Uterus (tissue), 4 donors: Measurements from ENCODE around the gene AEBP1. TPM values are rescaled to one million over a fixed set of nuclear protein-coding genes. Genes with fewer than 3 reads are reported as not detected.

ENCODE experiments used
- DNase-seq, 2 donors: peaks; one replicate each; pipeline ENCODE4 v3.0.0-alpha.2; 2019 to 2020
- H3K27ac ChIP-seq, 2 donors: fragments of 200-600 bp; sonication (generic); 1 replicate in 1 of 2; 2 replicates in 1 of 2; pipeline ENCODE4 v1.5.1; 2016 to 2018
- H3K27me3 ChIP-seq, 2 donors: fragments of 200-600 bp; sonication (generic); one replicate each; pipeline ENCODE4 v1.5.1; 2018 to 2019; ENCODE audit warnings: control low read depth in 1 of 2
- H3K36me3 ChIP-seq, 2 donors: fragments of 200-600 bp; sonication (generic); one replicate each; pipeline ENCODE4 v1.5.1; 2019; ENCODE audit warnings: control low read depth in 1 of 2
- H3K4me1 ChIP-seq, 2 donors: fragments of 200-600 bp; sonication (generic); one replicate each; pipeline ENCODE4 v1.5.1; 2018 to 2019; ENCODE audit warnings: control low read depth in 1 of 2
- H3K4me3 ChIP-seq, 2 donors: fragments of 200-600 bp; sonication (generic); 1 replicate in 1 of 2; 2 replicates in 1 of 2; pipeline ENCODE4 v1.5.1; 2018 to 2019; ENCODE audit warnings: mild to moderate bottlenecking in 1 of 2
- H3K9me3 ChIP-seq, 2 donors: fragments of 200-600 bp; sonication (generic); one replicate each; pipeline ENCODE4 v1.5.1; 2019; ENCODE audit warnings: control low read depth in 1 of 2
- CTCF ChIP-seq, 4 experiments: fragments of 200-600 bp in 2 of 4; fragments of 450-650 bp in 2 of 4; sonication (generic) in 2 of 4; IDR thresholded peaks; one replicate each; pipeline ENCODE4 v1.5.1; 2016 to 2019; ENCODE audit warnings: antibody characterized with exemption in 4 of 4, mild to moderate bottlenecking in 2 of 4, moderate library complexity in 1 of 4
- POLR2A ChIP-seq, 2 donors: fragments of 450-650 bp; IDR thresholded peaks; one replicate each; pipeline ENCODE4 v1.6.1; 2016; ENCODE audit warnings: antibody characterized with exemption in 2 of 2, mild to moderate bottlenecking in 1 of 2, moderate library complexity in 1 of 2
- intact Hi-C: fragments of 100-400 bp; cut with DNase I; formaldehyde crosslinking; loops from one replicate; pipeline ENCODE4 v1.15.1; 2023; ENCODE audit warnings: low total_unique reads
- total RNA-seq, 4 donors: library from RNA; depleted of rRNA in 3 of 4; stranded (reverse); fragments of >200 nt in 3 of 4; gene quantifications; one replicate each; pipeline versions ENCODE4 v1.1.0 to v1.2.4, GENCODE V29; 2014 to 2023
- donor health status: DM: yes; HTN: yes; CAD: no.

Gene AEBP1
- total RNA-seq, 4 donors from 2014 or later: 88.9 to 395 (median 303) TPM

GRCh38 chr7:44068054-44068453 lies 36.1 kb upstream of the AEBP1 start:
- Histone ChIP-seq H3K36me3 (no peaks in the 10 kb centered on the region), H3K27me3 (no peaks in the 10 kb centered on the region), H3K4me1 (peaks cover 0 to 16% of the 10 kb centered on the region in 2 donors), H3K4me3 (no peak overlapping the region), H3K27ac (no peak overlapping the region), H3K9me3 (no peaks in the 10 kb centered on the region)
- intact Hi-C loops: no loop called here
- TF ChIP-seq POLR2A (IDR thresholded peaks at IDR 0.05) (no peak), CTCF (IDR thresholded peaks at IDR 0.05) (no peak)
- DNase-seq: no peak

GRCh38 chr7:44071726-44072363 lies 32.3 kb upstream of the AEBP1 start:
- no peaks in the 10 kb centered on the region for H3K9me3 ChIP-seq
- no peak overlapping the region for H3K4me3 ChIP-seq

GRCh38 chr7:44072364-44073231 lies 31.5 kb upstream of the AEBP1 start:
- Histone ChIP-seq H3K9me3 (no peaks in the 10 kb centered on the region), H3K27ac (peak overlapping the region; percentile 64 to 75), H3K27me3 (no peaks in the 10 kb centered on the region), H3K36me3 (no peaks in the 10 kb centered on the region), H3K4me1 (peaks cover 0 to 7% of the 10 kb centered on the region in 2 donors), H3K4me3 (no peak overlapping the region)
- TF ChIP-seq POLR2A (IDR thresholded peaks at IDR 0.05) (no peak), CTCF (IDR thresholded peaks at IDR 0.05) (peak; percentile 57 to 63 (median 60))
- intact Hi-C loops: no loop called here
- DNase-seq: peak; percentile 76 to 86

More at GRCh38 chr7:44071726-44072363, 32.3 kb upstream of the AEBP1 start:
- peaks cover 0 to 7% of the 10 kb centered on the region in 2 donors for H3K4me1 ChIP-seq
- H3K27me3 ChIP-seq: no peaks in the 10 kb centered on the region
- peak overlapping the region in 1 of 2 donors; percentile 41 for H3K27ac ChIP-seq
- intact Hi-C loops: no loop called here
- DNase-seq: no peak
- H3K36me3 ChIP-seq: no peaks in the 10 kb centered on the region
- TF ChIP-seq POLR2A (IDR thresholded peaks at IDR 0.05) (no peak), CTCF (IDR thresholded peaks at IDR 0.05) (no peak)

GRCh38 chr7:44073664-44074348 lies 30.3 kb upstream of the AEBP1 start:
- H3K9me3 ChIP-seq: no peaks in the 10 kb centered on the region
- H3K36me3 ChIP-seq: no peaks in the 10 kb centered on the region
- no peaks in the 10 kb centered on the region for H3K27me3 ChIP-seq
- peak; percentile 49 to 63 for DNase-seq
- peak overlapping the region; percentile 64 to 75 for H3K27ac ChIP-seq
- intact Hi-C loops: no loop called here
- peaks cover 0 to 7% of the 10 kb centered on the region in 2 donors for H3K4me1 ChIP-seq
- no peak for TF ChIP-seq CTCF (IDR thresholded peaks at IDR 0.05)
- peak; percentile 8 to 21 for TF ChIP-seq POLR2A (IDR thresholded peaks at IDR 0.05)
- no peak overlapping the region for H3K4me3 ChIP-seq
